H4 (cell line): ENCODE measurements around the gene IBA57. TPM values are rescaled to one million over a fixed set of nuclear protein-coding genes. Genes with fewer than 3 reads are reported as not detected.
A peak's percentile ranks its signal among the peaks of the same experiment; 100 is the strongest.

Source experiments
- DNase-seq: peaks from one replicate; pipeline ENCODE4 v3.0.0-alpha.2; 2015; ENCODE audit warnings: low spot score
- total RNA-seq: library from RNA; depleted of rRNA; stranded (reverse); fragments of >200 nt; shearing (Covaris generic); gene quantifications from 2 replicates; pipeline ENCODE4 v1.2.3, GENCODE V29; 2014

IBA57 gene
- total RNA-seq, 1 experiment from 2014 or later: 0.74 TPM

- DNase-seq: no peak
Observed at GRCh38 chr1:228190778-228191177, 25.2 kb downstream of the IBA57 start.

- no peak for DNase-seq
Observed at GRCh38 chr1:228194436-228194835, 28.8 kb downstream of the IBA57 start.

- no peak for DNase-seq
Observed at GRCh38 chr1:228194921-228195812, 29.6 kb downstream of the IBA57 start.

- no peak for DNase-seq
Observed at GRCh38 chr1:228197555-228198147, 32.0 kb downstream of the IBA57 start.

GRCh38 chr1:228198977-228199590 lies 33.5 kb downstream of the IBA57 start:
- DNase-seq: no peak

GRCh38 chr1:228204958-228205357 lies 39.4 kb downstream of the IBA57 start:
- no peak for DNase-seq

- DNase-seq: no peak
Observed at GRCh38 chr1:228205526-228206436, 40.2 kb downstream of the IBA57 start.

GRCh38 chr1:228206582-228207351 lies 41.2 kb downstream of the IBA57 start:
- no peak for DNase-seq

- DNase-seq: no peak
Observed at GRCh38 chr1:228207381-228207810, 41.8 kb downstream of the IBA57 start.

- no peak for DNase-seq
Observed at GRCh38 chr1:228207851-228208821, 42.5 kb downstream of the IBA57 start, which contains the start of gene OBSCN. OBSCN (plus strand) TSS chr1:228208044; CDS start chr1:228211784, 3,740 bp downstream.

- no peak for DNase-seq
Observed at GRCh38 chr1:228208831-228209551, 43.4 kb downstream of the IBA57 start.

GRCh38 chr1:228209657-228210056 lies 44.1 kb downstream of the IBA57 start:
- DNase-seq: no peak

GRCh38 chr1:228210076-228210651 lies 44.6 kb downstream of the IBA57 start:
- DNase-seq: peak; percentile 88

- no peak for DNase-seq
Observed at GRCh38 chr1:228210712-228211530, 45.3 kb downstream of the IBA57 start.

- no peak for DNase-seq
Observed at GRCh38 chr1:228211531-228212414, 46.2 kb downstream of the IBA57 start.

- no peak for DNase-seq
Observed at GRCh38 chr1:228212415-228212965, 46.9 kb downstream of the IBA57 start.
